Common myeloid progenitor, CD34-positive (primary cell): ENCODE measurements around the gene CALU.

Experiments
- CTCF ChIA-PET: fragments of 350-600 bp; sonication (Branson Sonifier 250); formaldehyde crosslinking; loops from one replicate; lab custom pipeline; 2021; ENCODE audit warnings: antibody characterized with exemption; lab: Charles Lee
- POLR2A ChIA-PET: fragments of 350-600 bp; sonication (Branson Sonifier 250); formaldehyde crosslinking; loops from one replicate; lab custom pipeline; 2021; ENCODE audit warnings: antibody characterized with exemption; lab: Charles Lee
- DNase-seq, 3 donors: peaks; one replicate each; pipeline versions ENCODE4 v3.0.0 to v3.0.0-alpha.2; 2013
- H3K27ac ChIP-seq, 2 experiments: 1 replicate in 1 of 2; 2 replicates in 1 of 2; pipeline ENCODE4 v1.7.0; 2013; ENCODE audit warnings: inconsistent platforms in 2 of 2, low read length in 2 of 2, mild to moderate bottlenecking in 2 of 2, low read depth in 1 of 2, moderate library complexity in 1 of 2; ENCODE audit not compliant: severe bottlenecking in 2 of 2, insufficient read depth in 1 of 2, poor library complexity in 1 of 2
- H3K27me3 ChIP-seq, 5 experiments: replicated peaks in 2 of 5; 1 replicate in 3 of 5; 2 replicates in 2 of 5; pipeline versions ENCODE4 v1.6.1 to v1.7.0; 2013; ENCODE audit warnings: low read length in 4 of 5, mild to moderate bottlenecking in 2 of 5, moderate library complexity in 2 of 5, inconsistent platforms in 1 of 5; ENCODE audit not compliant: insufficient read depth in 5 of 5, control insufficient read depth in 4 of 5
- H3K36me3 ChIP-seq, 4 experiments: 1 replicate in 2 of 4; 2 replicates in 2 of 4; pipeline versions ENCODE4 v1.6.1 to v1.7.0; 2013; ENCODE audit warnings: low read length in 3 of 4, control low read depth in 1 of 4, mild to moderate bottlenecking in 1 of 4; ENCODE audit not compliant: control insufficient read depth in 4 of 4, insufficient read depth in 4 of 4
- H3K4me1 ChIP-seq, 4 experiments: 1 replicate in 3 of 4; 2 replicates in 1 of 4; pipeline versions ENCODE4 v1.6.1 to v1.7.1; 2013; ENCODE audit warnings: low read length in 3 of 4, mild to moderate bottlenecking in 3 of 4, control low read depth in 1 of 4, inconsistent platforms in 1 of 4, moderate library complexity in 1 of 4; ENCODE audit not compliant: control insufficient read depth in 4 of 4, insufficient read depth in 4 of 4; ENCODE audit errors: control extremely low read depth in 1 of 4
- H3K4me3 ChIP-seq, 7 experiments: 1 replicate in 4 of 7; 2 replicates in 3 of 7; pipeline versions ENCODE4 v1.5.1 to v1.7.0; 2013; ENCODE audit warnings: mild to moderate bottlenecking in 7 of 7, low read length in 6 of 7, moderate library complexity in 6 of 7, inconsistent platforms in 2 of 7, low read depth in 2 of 7, control low read depth in 1 of 7; ENCODE audit not compliant: insufficient read depth in 4 of 7, control insufficient read depth in 1 of 7; ENCODE audit errors: extremely low read depth in 1 of 7
- H3K9me3 ChIP-seq, 5 experiments: 1 replicate in 4 of 5; 2 replicates in 1 of 5; pipeline versions ENCODE4 v1.6.1 to v1.7.1; 2013; ENCODE audit warnings: low read length in 4 of 5, mild to moderate bottlenecking in 2 of 5, inconsistent platforms in 1 of 5, low read depth in 1 of 5, moderate library complexity in 1 of 5; ENCODE audit not compliant: control insufficient read depth in 4 of 5, insufficient read depth in 2 of 5; ENCODE audit errors: control extremely low read depth in 1 of 5
- WGBS: methylation state at CpG from one replicate; pipeline ENCODE4 v1.1.5; 2013; ENCODE audit not compliant: insufficient coverage; 5-methylcytosine and 5-hydroxymethylcytosine counted together

Gene CALU

GRCh38 chr7:128791972-128792327, 52.8 kb downstream of the CALU start:
- Histone ChIP-seq H3K27ac (peak overlapping the region in 1 of 2 experiments; percentile 25), H3K9me3 (no peaks in the 10 kb centered on the region), H3K36me3 (peaks cover 0 to 5% (median 1%) of the 10 kb centered on the region in 4 experiments), H3K4me1 (peaks cover 1 to 30% (median 25%) of the 10 kb centered on the region in 4 experiments), H3K4me3 (peak overlapping the region; percentile 65 to 90 (median 80)), H3K27me3 (peaks cover 0 to 12% (median 2%) of the 10 kb centered on the region in 5 experiments)
- no CpG with 5 or more reads among the region's 9 CpGs for WGBS
- no peak for DNase-seq
- CTCF ChIA-PET, result interaction anchor here (1.1 kb wide), 1 partner anchor 116 kb away, joined by 3 read pairs; no protein-coding TSS in a partner anchor
- POLR2A ChIA-PET, result no interaction called here

GRCh38 chr7:128792471-128793180, 53.5 kb downstream of the CALU start:
- CTCF ChIA-PET, result interaction anchor here (1.1 kb wide), 1 partner anchor 116 kb away, joined by 3 read pairs; no protein-coding TSS in a partner anchor
- DNase-seq, result peak; percentile 30 to 77 (median 67)
- Histone ChIP-seq H3K9me3 (no peaks in the 10 kb centered on the region), H3K27ac (no peak overlapping the region), H3K4me3 (peak overlapping the region in 1 of 7 experiments; percentile 45), H3K27me3 (peaks cover 0 to 12% (median 2%) of the 10 kb centered on the region in 5 experiments), H3K4me1 (peaks cover 1 to 30% (median 25%) of the 10 kb centered on the region in 4 experiments), H3K36me3 (peaks cover 0 to 5% (median 1%) of the 10 kb centered on the region in 4 experiments)
- WGBS, result 48% methylated on average over 6 of the region's 10 CpGs
- POLR2A ChIA-PET, result no interaction called here

GRCh38 chr7:128793181-128793547, 54.0 kb downstream of the CALU start:
- CTCF ChIA-PET, result interaction anchor here (1.1 kb wide), 1 partner anchor 88 kb away, joined by 3 read pairs; no protein-coding TSS in a partner anchor
- Histone ChIP-seq H3K27ac (no peak overlapping the region), H3K27me3 (peaks cover 0 to 12% (median 2%) of the 10 kb centered on the region in 5 experiments), H3K4me1 (peaks cover 1 to 30% (median 25%) of the 10 kb centered on the region in 4 experiments), H3K4me3 (peak overlapping the region in 1 of 7 experiments; percentile 45), H3K36me3 (peaks cover 0 to 5% (median 1%) of the 10 kb centered on the region in 4 experiments), H3K9me3 (no peaks in the 10 kb centered on the region)
- POLR2A ChIA-PET, result no interaction called here
- no peak for DNase-seq
- no CpG with 5 or more reads among the region's 5 CpGs for WGBS

GRCh38 chr7:128794020-128794419, 54.9 kb downstream of the CALU start:
- ChIA-PET CTCF (interaction anchor here (1.1 kb wide), 1 partner anchor 87 kb away, joined by 3 read pairs; no protein-coding TSS in a partner anchor), POLR2A (no interaction called here)
- DNase-seq, result peak in 1 of 3 donors; percentile 15
- Histone ChIP-seq H3K27ac (no peak overlapping the region), H3K4me1 (peaks cover 1 to 30% (median 25%) of the 10 kb centered on the region in 4 experiments), H3K9me3 (no peaks in the 10 kb centered on the region), H3K36me3 (peaks cover 0 to 5% (median 1%) of the 10 kb centered on the region in 4 experiments), H3K4me3 (no peak overlapping the region), H3K27me3 (peaks cover 0 to 6% (median 0%) of the 10 kb centered on the region in 5 experiments)
- 56% methylated on average over 3 of the region's 3 CpGs for WGBS

- CTCF ChIA-PET, result interaction anchor here (0.7 to 1.1 kb wide), 2 partner anchors 38 to 87 kb away, joined by 3 read pairs; no protein-coding TSS in a partner anchor
- Histone ChIP-seq H3K9me3 (no peaks in the 10 kb centered on the region), H3K4me1 (peaks cover 1 to 33% (median 25%) of the 10 kb centered on the region in 4 experiments), H3K4me3 (no peak overlapping the region), H3K27ac (no peak overlapping the region), H3K36me3 (peaks cover 0 to 5% (median 1%) of the 10 kb centered on the region in 4 experiments), H3K27me3 (peaks cover 0 to 6% (median 0%) of the 10 kb centered on the region in 5 experiments)
- POLR2A ChIA-PET, result no interaction called here
- DNase-seq, result no peak
- over 99% methylated on average over 8 of the region's 8 CpGs for WGBS
These were observed 55.3 kb downstream of the CALU start for GRCh38 chr7:128794436-128794835.

GRCh38 chr7:128795129-128795528, 56.0 kb downstream of the CALU start:
- H3K4me1 ChIP-seq, result peaks cover 1 to 33% (median 24%) of the 10 kb centered on the region in 4 experiments
- H3K9me3 ChIP-seq, result no peaks in the 10 kb centered on the region
- ChIA-PET CTCF (interaction anchor here (0.7 to 0.8 kb wide), 2 partner anchors 38 to 66 kb away, joined by 3 read pairs; no protein-coding TSS in a partner anchor), POLR2A (no interaction called here)
- no peak for DNase-seq
- H3K36me3 ChIP-seq, result peaks cover 0 to 5% (median 1%) of the 10 kb centered on the region in 4 experiments
- no peak overlapping the region for H3K4me3 ChIP-seq
- H3K27me3 ChIP-seq, result peaks cover 0 to 2% (median 0%) of the 10 kb centered on the region in 5 experiments
- 100% methylated on average over 3 of the region's 4 CpGs for WGBS
- H3K27ac ChIP-seq, result no peak overlapping the region

- POLR2A ChIA-PET, result no interaction called here
- H3K27me3 ChIP-seq, result no peaks in the 10 kb centered on the region
- no peak for DNase-seq
- H3K36me3 ChIP-seq, result peaks cover 0 to 9% (median 1%) of the 10 kb centered on the region in 4 experiments
- WGBS, result 94% methylated on average over 3 of the region's 5 CpGs
- H3K27ac ChIP-seq, result no peak overlapping the region
- H3K9me3 ChIP-seq, result no peaks in the 10 kb centered on the region
- peaks cover 1 to 25% (median 18%) of the 10 kb centered on the region in 4 experiments for H3K4me1 ChIP-seq
- CTCF ChIA-PET, result interaction anchor here (1.2 kb wide), 1 partner anchor 8 kb away, joined by 3 read pairs; no protein-coding TSS in a partner anchor
- no peak overlapping the region for H3K4me3 ChIP-seq
These were observed 57.2 kb downstream of the CALU start for GRCh38 chr7:128796327-128796726.
